Fibroblast of pulmonary artery (primary cell): ENCODE measurements around the gene CDH23.

Experiments
- DNase-seq: peaks from one replicate; pipeline ENCODE4 v3.0.0-alpha.2; 2010; ENCODE audit warnings: low read depth
- H3K4me3 ChIP-seq: replicated peaks from 2 replicates; pipeline ENCODE4 v1.5.1; 2011; ENCODE audit warnings: low read depth, mild to moderate bottlenecking, control low read depth, low read length, moderate library complexity
- TF ChIP-seq, protein P1 (sequence below): IDR thresholded peaks from 2 replicates; pipeline ENCODE4 v1.5.1; 2011; ENCODE audit warnings: mild to moderate bottlenecking, control low read depth, low read length, inconsistent platforms; ENCODE audit errors: missing control alignments

The CDH23 gene

GRCh38 chr10:71390461-71390835, 6.3 kb upstream of the CDH23 start:
- H3K4me3 ChIP-seq: no peak overlapping the region
- DNase-seq: no peak
- TF ChIP-seq, protein P1, sequence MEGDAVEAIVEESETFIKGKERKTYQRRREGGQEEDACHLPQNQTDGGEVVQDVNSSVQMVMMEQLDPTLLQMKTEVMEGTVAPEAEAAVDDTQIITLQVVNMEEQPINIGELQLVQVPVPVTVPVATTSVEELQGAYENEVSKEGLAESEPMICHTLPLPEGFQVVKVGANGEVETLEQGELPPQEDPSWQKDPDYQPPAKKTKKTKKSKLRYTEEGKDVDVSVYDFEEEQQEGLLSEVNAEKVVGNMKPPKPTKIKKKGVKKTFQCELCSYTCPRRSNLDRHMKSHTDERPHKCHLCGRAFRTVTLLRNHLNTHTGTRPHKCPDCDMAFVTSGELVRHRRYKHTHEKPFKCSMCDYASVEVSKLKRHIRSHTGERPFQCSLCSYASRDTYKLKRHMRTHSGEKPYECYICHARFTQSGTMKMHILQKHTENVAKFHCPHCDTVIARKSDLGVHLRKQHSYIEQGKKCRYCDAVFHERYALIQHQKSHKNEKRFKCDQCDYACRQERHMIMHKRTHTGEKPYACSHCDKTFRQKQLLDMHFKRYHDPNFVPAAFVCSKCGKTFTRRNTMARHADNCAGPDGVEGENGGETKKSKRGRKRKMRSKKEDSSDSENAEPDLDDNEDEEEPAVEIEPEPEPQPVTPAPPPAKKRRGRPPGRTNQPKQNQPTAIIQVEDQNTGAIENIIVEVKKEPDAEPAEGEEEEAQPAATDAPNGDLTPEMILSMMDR: no peak

DNA sequence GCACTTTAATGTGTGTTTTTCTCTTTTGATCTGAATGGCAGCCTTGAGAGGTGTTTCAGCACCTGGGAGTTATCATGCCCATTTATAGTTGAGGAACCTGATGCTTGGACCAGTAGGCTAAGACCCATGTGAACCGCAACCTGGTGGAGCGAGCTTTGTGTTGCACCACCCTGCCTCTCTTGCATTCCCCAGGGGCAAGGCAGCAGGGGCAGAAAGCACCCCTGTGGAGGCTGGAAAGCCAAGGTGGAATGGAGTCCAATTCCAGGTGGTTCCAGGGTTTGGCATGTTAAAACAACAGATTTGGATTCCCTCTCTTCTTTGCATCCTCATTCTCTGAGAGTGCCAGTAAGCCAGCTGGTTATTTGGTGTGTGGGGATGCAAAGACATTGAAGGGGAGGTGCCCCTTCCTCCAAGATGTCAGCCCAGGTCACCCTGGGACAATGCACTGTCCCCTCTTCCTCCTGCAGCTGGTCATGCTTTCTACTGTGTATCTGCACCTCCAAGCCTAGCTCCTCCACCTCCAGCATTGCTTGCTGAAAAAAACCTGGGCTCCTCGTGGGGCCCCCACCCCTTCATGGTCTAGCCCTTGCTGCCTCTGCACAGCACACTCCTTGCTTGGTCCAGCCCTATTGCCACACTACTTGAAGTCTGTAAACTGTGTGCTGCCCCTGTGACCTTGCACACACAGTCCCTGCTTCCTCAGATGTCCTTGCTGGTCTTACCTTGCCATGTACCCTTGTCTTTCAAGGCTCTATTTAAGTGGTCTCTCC, 5.6 kb upstream of the CDH23 start:
- TF ChIP-seq, protein P1: no peak
- no peak for DNase-seq
- no peak overlapping the region for H3K4me3 ChIP-seq

- TF ChIP-seq, protein P1: no peak
- no peak for DNase-seq
- no peak overlapping the region for H3K4me3 ChIP-seq
Measured at GRCh38 chr10:71391701-71392100, 5.0 kb upstream of the CDH23 start.

DNA sequence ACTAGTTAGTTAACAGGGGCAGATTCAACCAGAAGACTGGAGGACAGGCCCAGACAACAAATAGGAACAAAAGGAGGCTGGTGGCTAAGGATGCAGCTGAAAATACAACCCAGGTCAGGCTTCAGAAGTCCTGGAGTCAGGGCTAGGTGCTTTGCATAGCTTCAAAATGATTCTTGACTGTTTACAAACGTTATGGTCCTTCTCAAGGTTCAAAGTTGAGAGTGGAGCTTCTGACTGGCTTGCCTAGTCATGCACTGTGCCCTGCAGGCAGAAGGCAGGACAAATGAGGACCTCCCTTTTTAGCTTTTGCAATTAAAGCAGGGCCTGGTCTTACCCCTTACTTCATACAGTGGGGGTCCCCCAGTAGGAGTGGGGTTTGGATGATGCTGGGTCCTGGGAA, 4.4 kb upstream of the CDH23 start:
- no peak for DNase-seq
- TF ChIP-seq, protein P1: no peak
- H3K4me3 ChIP-seq: no peak overlapping the region

DNA sequence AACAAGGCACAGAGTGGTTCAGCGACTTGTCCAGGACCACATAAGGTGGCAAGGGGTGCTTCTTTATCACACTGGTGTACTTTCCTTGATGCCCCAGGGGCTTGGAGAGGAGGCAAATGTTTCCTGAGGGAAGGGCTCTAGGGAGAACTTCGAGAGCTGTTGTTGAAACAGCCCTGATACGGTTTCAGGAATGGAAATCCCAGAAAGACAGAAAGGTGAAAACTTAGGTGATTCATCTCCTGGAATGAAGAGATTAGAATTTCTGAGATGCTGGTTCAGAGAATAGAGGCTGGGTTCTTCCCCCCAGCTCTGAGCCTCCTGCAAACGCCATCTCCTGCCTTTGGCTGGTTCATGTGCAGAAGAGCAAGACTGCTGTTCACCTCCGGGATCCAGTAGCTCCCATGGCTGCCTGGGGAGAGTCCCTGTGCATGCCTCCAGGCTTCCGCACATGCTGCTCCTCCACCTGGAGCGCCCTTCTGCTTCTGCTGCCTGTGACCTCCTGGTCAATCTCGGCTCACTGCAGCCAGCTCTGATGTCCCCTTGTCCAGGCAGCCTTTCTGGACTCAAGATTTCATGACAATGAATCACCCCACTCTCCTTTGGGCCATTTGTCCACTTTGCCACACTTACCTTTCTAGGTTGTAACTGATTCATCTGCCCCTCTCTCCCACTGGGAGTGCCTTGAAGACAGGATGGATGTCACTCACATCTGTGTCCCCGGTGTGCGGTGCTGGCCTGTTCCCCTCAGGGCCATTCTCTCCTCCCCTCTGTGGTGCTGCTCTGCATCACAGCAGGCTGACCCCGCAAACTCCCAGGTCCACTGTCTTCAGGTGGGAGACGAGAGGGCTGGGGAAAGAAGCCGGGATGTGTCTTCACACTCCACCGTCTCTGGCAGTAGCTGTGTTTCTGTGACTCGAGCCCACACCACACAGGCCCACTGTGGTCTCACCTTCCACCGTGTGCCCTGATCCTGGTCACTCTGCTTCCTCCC, 3.6 kb upstream of the CDH23 start:
- no peak for DNase-seq
- TF ChIP-seq, protein P1: no peak
- no peak overlapping the region for H3K4me3 ChIP-seq

- no peak overlapping the region for H3K4me3 ChIP-seq
- no peak for DNase-seq
- TF ChIP-seq, protein P1: no peak
Measured at GRCh38 chr10:71393841-71394475, 2.8 kb upstream of the CDH23 start.
